Measurements from ENCODE around the gene CRADD.

The CRADD gene

GRCh38 chr12:93653079-93653478 is 24.1 kb upstream of the CRADD start:
- Histone ChIP-seq H3K4me1 (ENCODE audit: control insufficient read depth, insufficient read depth, low read length) (no peaks in the 10 kb centered on the region), H3K4me3 (ENCODE audit: low read length) (no peak overlapping the region), H3K27me3 (ENCODE audit: control insufficient read depth, insufficient read depth, low read length) (no peaks in the 10 kb centered on the region), H3K27ac (ENCODE audit: low read length) (no peak overlapping the region), H3K36me3 (ENCODE audit: control insufficient read depth, insufficient read depth, low read length) (no peaks in the 10 kb centered on the region), H3K9me3 (ENCODE audit: control insufficient read depth, insufficient read depth, low read length) (no peaks in the 10 kb centered on the region)
- no peak for DNase-seq (ENCODE audit: low read depth, low spot score)
- WGBS (ENCODE audit: insufficient coverage, insufficient read length): no CpG with 5 or more reads among the region's 3 CpGs

- no peaks in the 10 kb centered on the region for H3K9me3 ChIP-seq (ENCODE audit: control insufficient read depth, insufficient read depth, low read length)
- H3K4me1 ChIP-seq (ENCODE audit: control insufficient read depth, insufficient read depth, low read length): no peaks in the 10 kb centered on the region
- H3K27me3 ChIP-seq (ENCODE audit: control insufficient read depth, insufficient read depth, low read length): no peaks in the 10 kb centered on the region
- H3K36me3 ChIP-seq (ENCODE audit: control insufficient read depth, insufficient read depth, low read length): no peaks in the 10 kb centered on the region
- H3K4me3 ChIP-seq (ENCODE audit: low read length): no peak overlapping the region
- no peak overlapping the region for H3K27ac ChIP-seq (ENCODE audit: low read length)
- WGBS (ENCODE audit: insufficient coverage, insufficient read length): no CpG with 5 or more reads among the region's 3 CpGs
- no peak for DNase-seq (ENCODE audit: low read depth, low spot score)
These were observed 23.5 kb upstream of the CRADD start for GRCh38 chr12:93653712-93654111.

GRCh38 chr12:93654421-93654820 is 22.8 kb upstream of the CRADD start:
- Histone ChIP-seq H3K36me3 (ENCODE audit: control insufficient read depth, insufficient read depth, low read length) (no peaks in the 10 kb centered on the region), H3K27ac (ENCODE audit: low read length) (no peak overlapping the region), H3K9me3 (ENCODE audit: control insufficient read depth, insufficient read depth, low read length) (no peaks in the 10 kb centered on the region), H3K4me3 (ENCODE audit: low read length) (no peak overlapping the region), H3K27me3 (ENCODE audit: control insufficient read depth, insufficient read depth, low read length) (no peaks in the 10 kb centered on the region), H3K4me1 (ENCODE audit: control insufficient read depth, insufficient read depth, low read length) (no peaks in the 10 kb centered on the region)
- DNase-seq (ENCODE audit: low read depth, low spot score): no peak
- WGBS (ENCODE audit: insufficient coverage, insufficient read length): no CpG with 5 or more reads among the region's 2 CpGs

- no peaks in the 10 kb centered on the region for H3K4me1 ChIP-seq (ENCODE audit: control insufficient read depth, insufficient read depth, low read length)
- H3K4me3 ChIP-seq (ENCODE audit: low read length): no peak overlapping the region
- no CpG with 5 or more reads among the region's 2 CpGs for WGBS (ENCODE audit: insufficient coverage, insufficient read length)
- no peaks in the 10 kb centered on the region for H3K9me3 ChIP-seq (ENCODE audit: control insufficient read depth, insufficient read depth, low read length)
- H3K27ac ChIP-seq (ENCODE audit: low read length): no peak overlapping the region
- H3K27me3 ChIP-seq (ENCODE audit: control insufficient read depth, insufficient read depth, low read length): no peaks in the 10 kb centered on the region
- no peaks in the 10 kb centered on the region for H3K36me3 ChIP-seq (ENCODE audit: control insufficient read depth, insufficient read depth, low read length)
- no peak for DNase-seq (ENCODE audit: low read depth, low spot score)
These were observed 20.1 kb upstream of the CRADD start for GRCh38 chr12:93657071-93657470.

GRCh38 chr12:93661021-93661420 is 16.2 kb upstream of the CRADD start:
- no peak overlapping the region for H3K27ac ChIP-seq (ENCODE audit: low read length)
- H3K4me1 ChIP-seq (ENCODE audit: control insufficient read depth, insufficient read depth, low read length): no peaks in the 10 kb centered on the region
- WGBS (ENCODE audit: insufficient coverage, insufficient read length): no CpG with 5 or more reads among the region's 3 CpGs
- no peaks in the 10 kb centered on the region for H3K9me3 ChIP-seq (ENCODE audit: control insufficient read depth, insufficient read depth, low read length)
- no peak overlapping the region for H3K4me3 ChIP-seq (ENCODE audit: low read length)
- no peaks in the 10 kb centered on the region for H3K36me3 ChIP-seq (ENCODE audit: control insufficient read depth, insufficient read depth, low read length)
- no peak for DNase-seq (ENCODE audit: low read depth, low spot score)
- no peaks in the 10 kb centered on the region for H3K27me3 ChIP-seq (ENCODE audit: control insufficient read depth, insufficient read depth, low read length)

GRCh38 chr12:93663006-93663728 is 14.0 kb upstream of the CRADD start:
- no CpG with 5 or more reads among the region's 2 CpGs for WGBS (ENCODE audit: insufficient coverage, insufficient read length)
- Histone ChIP-seq H3K4me1 (ENCODE audit: control insufficient read depth, insufficient read depth, low read length) (no peaks in the 10 kb centered on the region), H3K4me3 (ENCODE audit: low read length) (no peak overlapping the region), H3K27me3 (ENCODE audit: control insufficient read depth, insufficient read depth, low read length) (no peaks in the 10 kb centered on the region), H3K27ac (ENCODE audit: low read length) (no peak overlapping the region), H3K9me3 (ENCODE audit: control insufficient read depth, insufficient read depth, low read length) (no peaks in the 10 kb centered on the region), H3K36me3 (ENCODE audit: control insufficient read depth, insufficient read depth, low read length) (no peaks in the 10 kb centered on the region)
- DNase-seq (ENCODE audit: low read depth, low spot score): no peak

- no peaks in the 10 kb centered on the region for H3K36me3 ChIP-seq (ENCODE audit: control insufficient read depth, insufficient read depth, low read length)
- DNase-seq (ENCODE audit: low read depth, low spot score): no peak
- no peaks in the 10 kb centered on the region for H3K27me3 ChIP-seq (ENCODE audit: control insufficient read depth, insufficient read depth, low read length)
- H3K4me3 ChIP-seq (ENCODE audit: low read length): no peak overlapping the region
- WGBS (ENCODE audit: insufficient coverage, insufficient read length): no CpG with 5 or more reads among the region's 4 CpGs
- H3K4me1 ChIP-seq (ENCODE audit: control insufficient read depth, insufficient read depth, low read length): no peaks in the 10 kb centered on the region
- no peaks in the 10 kb centered on the region for H3K9me3 ChIP-seq (ENCODE audit: control insufficient read depth, insufficient read depth, low read length)
- no peak overlapping the region for H3K27ac ChIP-seq (ENCODE audit: low read length)
These were observed 13.5 kb upstream of the CRADD start for GRCh38 chr12:93663729-93664084.

- no peak for DNase-seq (ENCODE audit: low read depth, low spot score)
- no CpG with 5 or more reads among the region's 2 CpGs for whole genome bisulfite sequencing (ENCODE audit: insufficient coverage, insufficient read length)
These were observed 12.5 kb upstream of the CRADD start for GRCh38 chr12:93664573-93665138.

GRCh38 chr12:93667672-93668071 is 9.5 kb upstream of the CRADD start:
- H3K27ac ChIP-seq (ENCODE audit: low read length): no peak overlapping the region
- H3K27me3 ChIP-seq (ENCODE audit: control insufficient read depth, insufficient read depth, low read length): no peaks in the 10 kb centered on the region
- H3K36me3 ChIP-seq (ENCODE audit: control insufficient read depth, insufficient read depth, low read length): no peaks in the 10 kb centered on the region
- H3K4me3 ChIP-seq (ENCODE audit: low read length): no peak overlapping the region
- no peak for DNase-seq (ENCODE audit: low read depth, low spot score)
- no peaks in the 10 kb centered on the region for H3K9me3 ChIP-seq (ENCODE audit: control insufficient read depth, insufficient read depth, low read length)
- no CpG with 5 or more reads among the region's 1 CpG for WGBS (ENCODE audit: insufficient coverage, insufficient read length)
- H3K4me1 ChIP-seq (ENCODE audit: control insufficient read depth, insufficient read depth, low read length): no peaks in the 10 kb centered on the region

More at GRCh38 chr12:93664573-93665138, 12.5 kb upstream of the CRADD start:
- Histone ChIP-seq H3K4me3 (ENCODE audit: low read length) (no peak overlapping the region), H3K36me3 (ENCODE audit: control insufficient read depth, insufficient read depth, low read length) (no peaks in the 10 kb centered on the region), H3K27me3 (ENCODE audit: control insufficient read depth, insufficient read depth, low read length) (no peaks in the 10 kb centered on the region), H3K4me1 (ENCODE audit: control insufficient read depth, insufficient read depth, low read length) (no peaks in the 10 kb centered on the region), H3K27ac (ENCODE audit: low read length) (no peak overlapping the region), H3K9me3 (ENCODE audit: control insufficient read depth, insufficient read depth, low read length) (no peaks in the 10 kb centered on the region)

GRCh38 chr12:93668919-93669418 is 8.2 kb upstream of the CRADD start:
- no peaks in the 10 kb centered on the region for H3K9me3 ChIP-seq (ENCODE audit: control insufficient read depth, insufficient read depth, low read length)
- H3K27ac ChIP-seq (ENCODE audit: low read length): no peak overlapping the region
- DNase-seq (ENCODE audit: low read depth, low spot score): no peak
- H3K36me3 ChIP-seq (ENCODE audit: control insufficient read depth, insufficient read depth, low read length): no peaks in the 10 kb centered on the region
- WGBS (ENCODE audit: insufficient coverage, insufficient read length): no CpG with 5 or more reads among the region's 5 CpGs
- H3K4me1 ChIP-seq (ENCODE audit: control insufficient read depth, insufficient read depth, low read length): no peaks in the 10 kb centered on the region
- H3K4me3 ChIP-seq (ENCODE audit: low read length): no peak overlapping the region
- no peaks in the 10 kb centered on the region for H3K27me3 ChIP-seq (ENCODE audit: control insufficient read depth, insufficient read depth, low read length)

- no peak overlapping the region for H3K4me3 ChIP-seq (ENCODE audit: low read length)
- H3K27me3 ChIP-seq (ENCODE audit: control insufficient read depth, insufficient read depth, low read length): no peaks in the 10 kb centered on the region
- no peak for DNase-seq (ENCODE audit: low read depth, low spot score)
- H3K36me3 ChIP-seq (ENCODE audit: control insufficient read depth, insufficient read depth, low read length): no peaks in the 10 kb centered on the region
- WGBS (ENCODE audit: insufficient coverage, insufficient read length): no CpG with 5 or more reads among the region's 3 CpGs
- H3K27ac ChIP-seq (ENCODE audit: low read length): no peak overlapping the region
- H3K9me3 ChIP-seq (ENCODE audit: control insufficient read depth, insufficient read depth, low read length): no peaks in the 10 kb centered on the region
- no peaks in the 10 kb centered on the region for H3K4me1 ChIP-seq (ENCODE audit: control insufficient read depth, insufficient read depth, low read length)
These were observed 7.7 kb upstream of the CRADD start for GRCh38 chr12:93669452-93669851.
